ENCODE results near the gene RTCA. TPM values are rescaled to one million over a fixed set of nuclear protein-coding genes. Genes with fewer than 3 reads are reported as not detected.
"Not testable (repeated sequence)": the region's sequence is repeated elsewhere in the genome, so short reads cannot be mapped to it uniquely, and the experiment has no call there.

RTCA gene
- total and polyA plus RNA-seq, 5 donors, result 27.8 to 39.8 (median 32.0) TPM

- H3K4me1 ChIP-seq (ENCODE audit: control insufficient read depth, insufficient read depth, low read length); intact Hi-C loops (cut with DNase I); H3K4me3 ChIP-seq (ENCODE audit: low read length); DNase-seq; H3K27ac ChIP-seq (ENCODE audit: low read length); H3K27me3 ChIP-seq (ENCODE audit: control insufficient read depth, insufficient read depth); H3K9me3 ChIP-seq (ENCODE audit: control insufficient read depth, low read length); ATAC-seq: not testable (repeated sequence)
- WGBS, result 96% methylated on average over 6 of the region's 6 CpGs
Observed at GRCh38 chr1:100258427-100258826, 7.6 kb upstream of the RTCA start.

- intact Hi-C loops (cut with DNase I), result loop anchor here in 2 of 4 donors (10.0 kb wide), 2 partner anchors 127 to 193 kb away; partner anchors contain the start of genes SASS6 (in 1 of the 2) and TRMT13 (in 1 of the 2)
Observed at GRCh38 chr1:100261686-100262085, 4.3 kb upstream of the RTCA start.

GRCh38 chr1:100264081-100264480 lies 1.9 kb upstream of the RTCA start:
- not testable (repeated sequence) for H3K9me3 ChIP-seq (ENCODE audit: control insufficient read depth, low read length); DNase-seq; ATAC-seq; H3K4me1 ChIP-seq (ENCODE audit: control insufficient read depth, insufficient read depth, low read length); H3K27ac ChIP-seq (ENCODE audit: low read length); H3K27me3 ChIP-seq (ENCODE audit: control insufficient read depth, insufficient read depth); H3K4me3 ChIP-seq (ENCODE audit: low read length)
- WGBS, result 93% methylated on average over 5 of the region's 5 CpGs
- intact Hi-C loops (cut with DNase I), result loop anchor here in 2 of 4 donors (10.0 kb wide), 2 partner anchors 129 to 191 kb away; partner anchors contain the start of genes SASS6 (in 1 of the 2) and TRMT13 (in 1 of the 2)

More at GRCh38 chr1:100261686-100262085, 4.3 kb upstream of the RTCA start:
- Histone ChIP-seq H3K4me1 (ENCODE audit: control insufficient read depth, insufficient read depth, low read length) (no peaks in the 10 kb centered on the region), H3K27me3 (ENCODE audit: control insufficient read depth, insufficient read depth) (no peaks in the 10 kb centered on the region), H3K27ac (ENCODE audit: low read length) (no peak overlapping the region), H3K9me3 (ENCODE audit: control insufficient read depth, low read length) (no peaks in the 10 kb centered on the region), H3K4me3 (ENCODE audit: low read length) (no peak overlapping the region)
- no peak for DNase-seq
- ATAC-seq, result no peak

GRCh38 chr1:100265562-100265930 lies 470 bp upstream of the RTCA start:
- intact Hi-C loops (cut with DNase I), result loop anchor here in 2 of 4 donors (10.0 kb wide), 2 partner anchors 131 to 189 kb away; partner anchors contain the start of genes SASS6 (in 1 of the 2) and TRMT13 (in 1 of the 2)

GRCh38 chr1:100266741-100267140 lies 725 bp downstream of the RTCA start:
- Histone ChIP-seq H3K4me3 (ENCODE audit: low read length) (peak overlapping the region; percentile 96), H3K9me3 (ENCODE audit: control insufficient read depth, low read length) (no peaks in the 10 kb centered on the region), H3K27me3 (ENCODE audit: control insufficient read depth, insufficient read depth) (no peaks in the 10 kb centered on the region), H3K4me1 (ENCODE audit: control insufficient read depth, insufficient read depth, low read length) (no peaks in the 10 kb centered on the region), H3K27ac (ENCODE audit: low read length) (peak overlapping the region; percentile 81)
- no peak for ATAC-seq
- DNase-seq, result no peak
- intact Hi-C loops (cut with DNase I), result loop anchor here in 2 of 4 donors (10.0 kb wide), 2 partner anchors 132 to 188 kb away; partner anchors contain the start of genes SASS6 (in 1 of the 2) and TRMT13 (in 1 of the 2)
- WGBS, result under 1% methylated on average over 8 of the region's 8 CpGs

More at GRCh38 chr1:100265562-100265930, 470 bp upstream of the RTCA start:
- ATAC-seq (peak; percentile 32 to 45), DNase-seq (no peak)
- H3K27me3 ChIP-seq (ENCODE audit: control insufficient read depth, insufficient read depth), result no peaks in the 10 kb centered on the region
- no peaks in the 10 kb centered on the region for H3K9me3 ChIP-seq (ENCODE audit: control insufficient read depth, low read length)
- peak overlapping the region; percentile 19 for H3K27ac ChIP-seq (ENCODE audit: low read length)
- 1% methylated on average over 12 of the region's 12 CpGs for WGBS
- H3K4me1 ChIP-seq (ENCODE audit: control insufficient read depth, insufficient read depth, low read length), result no peaks in the 10 kb centered on the region
- H3K4me3 ChIP-seq (ENCODE audit: low read length), result peak overlapping the region; percentile 96

- H3K9me3 ChIP-seq (ENCODE audit: control insufficient read depth, low read length), result no peaks in the 10 kb centered on the region
- H3K4me1 ChIP-seq (ENCODE audit: control insufficient read depth, insufficient read depth, low read length), result no peaks in the 10 kb centered on the region
- peak overlapping the region; percentile 96 for H3K4me3 ChIP-seq (ENCODE audit: low read length)
- intact Hi-C loops (cut with DNase I), result loop anchor here in 2 of 4 donors (10.0 kb wide), 2 partner anchors 132 to 188 kb away; partner anchors contain the start of genes SASS6 (in 1 of the 2) and TRMT13 (in 1 of the 2)
- WGBS, result 84% methylated on average over 1 of the region's 1 CpG
- ATAC-seq (no peak), DNase-seq (no peak)
- no peaks in the 10 kb centered on the region for H3K27me3 ChIP-seq (ENCODE audit: control insufficient read depth, insufficient read depth)
- H3K27ac ChIP-seq (ENCODE audit: low read length), result no peak overlapping the region
Observed at GRCh38 chr1:100267284-100267683, 1.3 kb downstream of the RTCA start.

- intact Hi-C loops (cut with DNase I), result loop anchor here in 2 of 4 donors (10.0 kb wide), 2 partner anchors 133 to 187 kb away; partner anchors contain the start of genes SASS6 (in 1 of the 2) and TRMT13 (in 1 of the 2)
- DNase-seq (no peak), ATAC-seq (no peak)
- Histone ChIP-seq H3K4me3 (ENCODE audit: low read length) (no peak overlapping the region), H3K27ac (ENCODE audit: low read length) (no peak overlapping the region), H3K27me3 (ENCODE audit: control insufficient read depth, insufficient read depth) (no peaks in the 10 kb centered on the region), H3K9me3 (ENCODE audit: control insufficient read depth, low read length) (no peaks in the 10 kb centered on the region), H3K4me1 (ENCODE audit: control insufficient read depth, insufficient read depth, low read length) (no peaks in the 10 kb centered on the region)
- 95% methylated on average over 4 of the region's 4 CpGs for WGBS
Observed at GRCh38 chr1:100268202-100268601, 2.2 kb downstream of the RTCA start.

GRCh38 chr1:100277866-100278265 lies 11.8 kb downstream of the RTCA start:
- DNase-seq (no peak), ATAC-seq (no peak)
- Histone ChIP-seq H3K27ac (ENCODE audit: low read length) (no peak overlapping the region), H3K4me3 (ENCODE audit: low read length) (no peak overlapping the region), H3K9me3 (ENCODE audit: control insufficient read depth, low read length) (no peaks in the 10 kb centered on the region), H3K4me1 (ENCODE audit: control insufficient read depth, insufficient read depth, low read length) (no peaks in the 10 kb centered on the region), H3K27me3 (ENCODE audit: control insufficient read depth, insufficient read depth) (no peaks in the 10 kb centered on the region)
- intact Hi-C loops (cut with DNase I), result loop anchor here in 1 of 4 donors (10.0 kb wide), 1 partner anchor 67 kb away; no protein-coding TSS in a partner anchor
- WGBS, result 71% methylated on average over 1 of the region's 1 CpG

- intact Hi-C loops (cut with DNase I), result loop anchor here in 1 of 4 donors (10.0 kb wide), 1 partner anchor 65 kb away; no protein-coding TSS in a partner anchor
- WGBS, result 62% methylated on average over 3 of the region's 3 CpGs
- H3K4me3 ChIP-seq (ENCODE audit: low read length), result no peak overlapping the region
- peak overlapping the region; percentile 72 for H3K27ac ChIP-seq (ENCODE audit: low read length)
- no peaks in the 10 kb centered on the region for H3K27me3 ChIP-seq (ENCODE audit: control insufficient read depth, insufficient read depth)
- no peak for DNase-seq
- peak; percentile 44 to 68 for ATAC-seq
- no peaks in the 10 kb centered on the region for H3K4me1 ChIP-seq (ENCODE audit: control insufficient read depth, insufficient read depth, low read length)
- H3K9me3 ChIP-seq (ENCODE audit: control insufficient read depth, low read length), result no peaks in the 10 kb centered on the region
Observed at GRCh38 chr1:100279358-100279923, 13.4 kb downstream of the RTCA start.

- Histone ChIP-seq H3K27ac (ENCODE audit: low read length) (no peak overlapping the region), H3K4me3 (ENCODE audit: low read length) (no peak overlapping the region), H3K27me3 (ENCODE audit: control insufficient read depth, insufficient read depth) (no peaks in the 10 kb centered on the region), H3K4me1 (ENCODE audit: control insufficient read depth, insufficient read depth, low read length) (no peaks in the 10 kb centered on the region), H3K9me3 (ENCODE audit: control insufficient read depth, low read length) (no peaks in the 10 kb centered on the region)
- ATAC-seq (peak; percentile 74 to 88), DNase-seq (no peak)
- intact Hi-C loops (cut with DNase I), result loop anchor here in 1 of 4 donors (10.0 kb wide), 1 partner anchor 65 kb away; no protein-coding TSS in a partner anchor
- 64% methylated on average over 2 of the region's 2 CpGs for WGBS
Observed at GRCh38 chr1:100279954-100280682, 14.1 kb downstream of the RTCA start.

- Histone ChIP-seq H3K9me3 (ENCODE audit: control insufficient read depth, low read length) (no peaks in the 10 kb centered on the region), H3K27ac (ENCODE audit: low read length) (no peak overlapping the region), H3K4me1 (ENCODE audit: control insufficient read depth, insufficient read depth, low read length) (no peaks in the 10 kb centered on the region), H3K4me3 (ENCODE audit: low read length) (no peak overlapping the region), H3K27me3 (ENCODE audit: control insufficient read depth, insufficient read depth) (no peaks in the 10 kb centered on the region)
- DNase-seq (no peak), ATAC-seq (no peak)
- WGBS, result 97% methylated on average over 5 of the region's 5 CpGs
- intact Hi-C loops (cut with DNase I), result no loop called here
Observed at GRCh38 chr1:100284591-100284990, 18.6 kb downstream of the RTCA start.
